Activated CD4-positive, alpha-beta memory T cell treated with anti-CD3 and anti-CD28 coated beads for 36 hours (primary cell): Measurements from ENCODE around the gene GHR. TPM values are rescaled to one million over a fixed set of nuclear protein-coding genes. Genes with fewer than 3 reads are reported as not detected.
"Not testable (repeated sequence)": the region's sequence is repeated elsewhere in the genome, so short reads cannot be mapped to it uniquely, and the experiment has no call there.

ENCODE experiments used
- CTCF ChIA-PET: fragments of 350-600 bp; sonication (Branson Sonifier 250); formaldehyde crosslinking; loops from one replicate; lab custom pipeline; 2021; ENCODE audit warnings: antibody characterized with exemption, inconsistent platforms; lab: Charles Lee
- POLR2A ChIA-PET: fragments of 350-600 bp; sonication (Branson Sonifier 250); formaldehyde crosslinking; loops from one replicate; lab custom pipeline; 2021; ENCODE audit warnings: antibody characterized with exemption; lab: Charles Lee
- DNase-seq: peaks from one replicate; pipeline ENCODE4 v3.0.0-alpha.2; 2020
- H3K27ac Mint-ChIP-seq: one replicate; pipeline ENCODE4 v1.8.0; 2021; ENCODE audit warnings: mixed read lengths
- H3K27me3 Mint-ChIP-seq: one replicate; pipeline ENCODE4 v1.8.0; 2021; ENCODE audit warnings: mixed read lengths
- H3K36me3 Mint-ChIP-seq: one replicate; pipeline ENCODE4 v1.8.0; 2021; ENCODE audit warnings: mixed read lengths
- H3K4me1 Mint-ChIP-seq: one replicate; pipeline ENCODE4 v1.8.0; 2021; ENCODE audit warnings: low read depth, mixed read lengths
- H3K4me3 Mint-ChIP-seq: one replicate; pipeline ENCODE4 v1.8.0; 2021; ENCODE audit warnings: mild to moderate bottlenecking, mixed read lengths
- H3K9me3 Mint-ChIP-seq: one replicate; pipeline ENCODE4 v1.8.0; 2021; ENCODE audit warnings: mixed read lengths
- intact Hi-C: fragments of 100-400 bp; cut with micrococcal nuclease; formaldehyde crosslinking; loops from one replicate; pipeline ENCODE4 v1.15.1; 2023
- total RNA-seq, 2 experiments: library from RNA; stranded (reverse); gene quantifications; one replicate each; pipeline ENCODE4 v1.2.3, GENCODE V29; 2021

The GHR gene
- total RNA-seq, 2 experiments from 2014 or later = not detected

DNA sequence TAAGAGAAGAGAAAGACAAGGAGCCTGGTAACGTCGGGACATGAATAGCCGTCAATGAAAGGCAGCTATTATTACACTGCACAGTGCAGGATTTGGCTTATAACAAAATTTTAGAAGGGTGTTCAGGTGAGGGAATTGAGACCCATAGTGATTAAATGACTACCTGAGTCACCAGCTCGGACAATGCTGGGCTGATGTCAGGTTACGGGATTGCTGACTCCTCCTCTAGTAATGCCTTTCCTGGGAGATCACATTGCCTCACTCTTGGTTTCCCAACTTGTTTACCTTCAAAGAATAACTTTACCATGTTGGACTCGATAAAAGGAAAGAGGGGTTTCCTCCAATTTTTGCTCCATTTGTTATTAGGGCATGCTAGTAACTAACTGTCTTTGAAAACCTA lies 132.6 kb downstream of the GHR start:
- ChIA-PET CTCF (no interaction called here), POLR2A (no interaction called here)
- intact Hi-C loops = no loop called here
- no peak for DNase-seq
- Mint-ChIP-seq H3K4me3 (no peak overlapping the region), H3K27me3 (peaks cover 4% of the 10 kb centered on the region), H3K4me1 (no peaks in the 10 kb centered on the region), H3K9me3 (no peaks in the 10 kb centered on the region), H3K27ac (no peak overlapping the region), H3K36me3 (no peaks in the 10 kb centered on the region)

GRCh38 chr5:42557689-42558088 lies 134.4 kb downstream of the GHR start:
- H3K9me3 Mint-ChIP-seq = no peaks in the 10 kb centered on the region
- no peaks in the 10 kb centered on the region for H3K4me1 Mint-ChIP-seq
- CTCF ChIA-PET = no interaction called here
- no peak for DNase-seq
- peaks cover 4% of the 10 kb centered on the region for H3K27me3 Mint-ChIP-seq
- POLR2A ChIA-PET = no interaction called here
- intact Hi-C loops = no loop called here
- H3K36me3 Mint-ChIP-seq = no peaks in the 10 kb centered on the region
- no peak overlapping the region for H3K4me3 Mint-ChIP-seq
- H3K27ac Mint-ChIP-seq = no peak overlapping the region

- Mint-ChIP-seq H3K9me3 (no peaks in the 10 kb centered on the region), H3K4me1 (no peaks in the 10 kb centered on the region), H3K27me3 (peaks cover 4% of the 10 kb centered on the region), H3K36me3 (no peaks in the 10 kb centered on the region), H3K4me3 (no peak overlapping the region), H3K27ac (no peak overlapping the region)
- intact Hi-C loops = no loop called here
- no peak for DNase-seq
- ChIA-PET POLR2A (no interaction called here), CTCF (no interaction called here)
These were observed 138.4 kb downstream of the GHR start for GRCh38 chr5:42561656-42562055.

GRCh38 chr5:42564689-42565356 lies 141.6 kb downstream of the GHR start:
- CTCF ChIA-PET = no interaction called here
- H3K27ac Mint-ChIP-seq = no peak overlapping the region
- no peak overlapping the region for H3K4me3 Mint-ChIP-seq
- H3K27me3 Mint-ChIP-seq = peaks cover 5% of the 10 kb centered on the region
- H3K9me3 Mint-ChIP-seq = no peaks in the 10 kb centered on the region
- intact Hi-C loops = no loop called here
- DNase-seq = no peak
- no peaks in the 10 kb centered on the region for H3K36me3 Mint-ChIP-seq
- POLR2A ChIA-PET = no interaction called here
- H3K4me1 Mint-ChIP-seq = no peaks in the 10 kb centered on the region

DNA sequence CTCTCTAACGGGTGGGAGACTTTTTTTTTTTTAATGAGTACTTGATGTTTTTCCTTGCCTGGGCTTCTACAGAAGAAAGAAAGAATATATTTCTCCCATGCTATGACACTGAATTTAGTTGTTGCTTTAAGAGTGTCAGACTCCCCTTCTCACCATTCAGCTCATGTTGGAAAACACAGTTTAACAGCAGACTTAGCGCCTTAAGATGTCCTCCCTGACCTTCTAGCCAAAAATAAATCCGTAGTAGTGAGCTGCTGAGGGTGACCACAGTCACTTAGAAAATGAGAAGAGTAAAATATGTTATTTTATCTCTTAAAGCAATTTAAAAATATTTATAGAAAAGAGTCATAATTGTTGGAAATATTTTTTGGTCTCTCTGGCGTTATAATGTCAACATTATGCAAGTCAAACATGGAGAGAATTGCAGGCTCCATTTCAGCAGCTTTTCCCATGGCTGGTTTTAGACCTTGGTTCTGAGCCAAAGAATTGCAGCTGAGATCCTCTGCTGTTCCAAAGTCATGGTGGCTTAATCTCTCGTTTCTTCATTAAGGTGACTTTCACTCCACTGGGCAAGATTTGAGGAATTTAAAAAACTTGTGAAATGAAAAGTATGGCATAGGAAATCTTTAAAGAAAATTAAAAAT lies 143.5 kb downstream of the GHR start:
- ChIA-PET POLR2A (interaction anchor here (0.6 kb wide), 1 partner anchor 1794 kb away, joined by 4 read pairs; no protein-coding TSS in a partner anchor), CTCF (interaction anchor here (0.5 to 1.1 kb wide), 2 partner anchors 17 to 511 kb away, joined by 4 to 6 read pairs; no protein-coding TSS in a partner anchor)
- Mint-ChIP-seq H3K9me3 (no peaks in the 10 kb centered on the region), H3K4me1 (no peaks in the 10 kb centered on the region), H3K27me3 (peaks cover 2% of the 10 kb centered on the region), H3K36me3 (no peaks in the 10 kb centered on the region), H3K4me3 (no peak overlapping the region), H3K27ac (no peak overlapping the region)
- intact Hi-C loops = no loop called here
- no peak for DNase-seq

- POLR2A ChIA-PET = no interaction called here
- Mint-ChIP-seq H3K27me3 (peaks cover 6% of the 10 kb centered on the region), H3K4me3 (no peak overlapping the region), H3K4me1 (no peaks in the 10 kb centered on the region), H3K9me3 (no peaks in the 10 kb centered on the region), H3K36me3 (no peaks in the 10 kb centered on the region), H3K27ac (no peak overlapping the region)
- DNase-seq = no peak
- intact Hi-C loops = no loop called here
- CTCF ChIA-PET = interaction anchor here (1.6 to 2.6 kb wide), 2 partner anchors 14 kb away, joined by 7 read pairs; no protein-coding TSS in a partner anchor
These were observed 146.1 kb downstream of the GHR start for GRCh38 chr5:42569325-42569724.

DNA sequence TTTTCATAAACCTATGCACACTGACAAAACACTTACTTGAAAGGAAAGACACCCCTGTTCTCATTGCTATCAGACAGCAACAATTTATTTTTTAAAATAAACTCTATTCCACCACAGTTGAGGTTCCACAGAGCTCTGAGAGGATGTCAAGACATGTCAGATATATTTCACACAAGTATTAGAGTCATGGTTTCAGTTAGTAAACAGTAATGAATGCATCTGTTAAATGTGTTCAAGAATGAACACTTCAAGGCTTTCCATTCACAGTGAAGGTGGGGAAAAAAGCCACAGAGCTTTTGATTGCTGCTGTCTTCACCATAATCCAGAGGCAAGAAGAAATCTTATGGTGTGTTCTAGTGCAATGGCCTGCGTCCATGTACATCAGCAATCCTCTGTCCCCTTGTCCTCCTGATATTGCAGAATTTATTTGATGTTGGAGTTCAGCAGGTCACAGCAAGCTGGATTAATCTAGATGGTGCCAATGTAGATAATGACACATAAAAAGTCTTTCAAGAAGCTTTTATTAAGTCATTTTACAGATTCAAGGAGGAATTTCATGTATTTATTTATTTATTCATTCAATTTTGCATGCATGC lies 146.8 kb downstream of the GHR start:
- Mint-ChIP-seq H3K27me3 (peaks cover 8% of the 10 kb centered on the region), H3K4me1 (no peaks in the 10 kb centered on the region), H3K4me3 (no peak overlapping the region), H3K27ac (no peak overlapping the region), H3K9me3 (no peaks in the 10 kb centered on the region), H3K36me3 (no peaks in the 10 kb centered on the region)
- no peak for DNase-seq
- ChIA-PET CTCF (interaction anchor here (2.6 kb wide), 1 partner anchor 13 kb away, joined by 7 read pairs; no protein-coding TSS in a partner anchor), POLR2A (no interaction called here)
- intact Hi-C loops = no loop called here

DNA sequence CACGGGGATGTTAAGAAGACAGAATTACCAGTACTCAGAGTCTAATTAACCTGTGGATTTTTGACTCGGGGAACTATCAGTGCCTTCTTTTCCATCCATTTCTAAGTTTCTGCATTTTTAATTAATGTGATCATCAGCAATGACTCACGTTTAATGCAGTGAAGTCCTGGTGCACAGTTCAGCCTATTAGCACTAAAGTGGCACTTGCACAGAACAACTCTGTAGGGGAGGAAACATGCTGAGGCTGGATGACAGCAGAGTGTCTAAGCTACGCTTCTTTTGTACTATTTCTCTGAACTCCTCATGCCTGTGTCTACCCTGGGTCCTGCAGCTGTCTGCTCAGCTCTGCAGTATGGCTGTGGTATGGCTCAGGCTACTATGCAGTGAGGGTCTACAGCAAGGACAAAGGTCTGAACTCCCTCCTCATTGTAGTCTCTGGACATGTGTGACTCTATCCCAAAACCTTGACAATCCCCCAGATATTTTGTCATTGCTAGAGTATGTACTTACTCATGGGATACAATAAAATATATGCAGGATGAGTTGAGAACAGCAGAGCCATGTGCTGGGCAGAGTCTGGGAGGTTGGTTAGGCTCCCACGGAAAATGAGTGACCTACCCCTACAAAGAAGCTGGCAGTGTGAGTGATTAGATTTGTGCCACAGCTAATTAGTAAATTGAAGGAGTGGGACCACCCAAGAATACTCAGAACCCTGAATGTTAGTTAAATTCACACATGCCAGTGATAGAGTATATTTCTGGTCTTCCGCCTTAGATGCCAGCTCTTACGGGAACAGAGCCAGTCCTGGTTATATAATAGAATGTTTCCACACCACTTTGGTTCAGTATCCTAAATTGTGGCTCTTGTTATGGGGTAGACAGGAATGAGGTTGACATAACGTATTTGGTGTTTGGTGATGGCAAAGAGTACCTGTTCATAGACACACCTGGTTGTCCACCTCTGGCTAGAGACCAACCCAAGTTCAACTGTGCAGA lies 148.0 kb downstream of the GHR start:
- ChIA-PET CTCF (interaction anchor here (2.6 kb wide), 1 partner anchor 12 kb away, joined by 7 read pairs; no protein-coding TSS in a partner anchor), POLR2A (no interaction called here)
- Mint-ChIP-seq H3K27me3 (peaks cover 10% of the 10 kb centered on the region), H3K36me3 (no peaks in the 10 kb centered on the region), H3K4me3 (no peak overlapping the region), H3K27ac (no peak overlapping the region), H3K4me1 (no peaks in the 10 kb centered on the region), H3K9me3 (no peaks in the 10 kb centered on the region)
- intact Hi-C loops = no loop called here
- DNase-seq = no peak

GRCh38 chr5:42572313-42572712 lies 149.1 kb downstream of the GHR start:
- Mint-ChIP-seq H3K4me3 (no peak overlapping the region), H3K4me1 (no peaks in the 10 kb centered on the region), H3K27ac (no peak overlapping the region), H3K9me3 (no peaks in the 10 kb centered on the region), H3K36me3 (no peaks in the 10 kb centered on the region), H3K27me3 (peaks cover 10% of the 10 kb centered on the region)
- CTCF ChIA-PET = no interaction called here
- intact Hi-C loops = no loop called here
- POLR2A ChIA-PET = no interaction called here
- DNase-seq = no peak

DNA sequence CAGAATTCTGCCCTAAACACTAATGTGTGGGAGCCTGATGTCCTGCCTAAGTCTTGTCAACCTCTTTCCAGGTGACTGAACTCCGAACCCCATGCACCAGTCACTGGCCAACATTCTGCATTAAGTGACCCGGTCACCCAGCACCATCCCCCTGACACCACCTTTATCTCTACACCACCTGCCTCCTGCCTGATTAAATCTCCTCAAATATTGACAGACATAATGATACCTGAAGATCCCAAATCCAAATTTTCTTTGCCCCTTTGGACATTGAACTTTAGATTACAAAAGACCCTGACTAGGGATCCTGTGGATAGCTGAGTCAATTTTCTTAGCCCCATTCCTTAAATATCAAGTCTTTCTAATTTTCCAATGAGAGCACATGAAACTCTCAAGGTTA lies 150.1 kb downstream of the GHR start:
- no peaks in the 10 kb centered on the region for H3K4me1 Mint-ChIP-seq
- no peaks in the 10 kb centered on the region for H3K9me3 Mint-ChIP-seq
- ChIA-PET CTCF (interaction anchor here (1.2 kb wide), 1 partner anchor 10 kb away, joined by 3 read pairs; no protein-coding TSS in a partner anchor), POLR2A (no interaction called here)
- H3K27ac Mint-ChIP-seq = no peak overlapping the region
- intact Hi-C loops = no loop called here
- no peak overlapping the region for H3K4me3 Mint-ChIP-seq
- no peaks in the 10 kb centered on the region for H3K36me3 Mint-ChIP-seq
- H3K27me3 Mint-ChIP-seq = peaks cover 9% of the 10 kb centered on the region
- DNase-seq = no peak

DNA sequence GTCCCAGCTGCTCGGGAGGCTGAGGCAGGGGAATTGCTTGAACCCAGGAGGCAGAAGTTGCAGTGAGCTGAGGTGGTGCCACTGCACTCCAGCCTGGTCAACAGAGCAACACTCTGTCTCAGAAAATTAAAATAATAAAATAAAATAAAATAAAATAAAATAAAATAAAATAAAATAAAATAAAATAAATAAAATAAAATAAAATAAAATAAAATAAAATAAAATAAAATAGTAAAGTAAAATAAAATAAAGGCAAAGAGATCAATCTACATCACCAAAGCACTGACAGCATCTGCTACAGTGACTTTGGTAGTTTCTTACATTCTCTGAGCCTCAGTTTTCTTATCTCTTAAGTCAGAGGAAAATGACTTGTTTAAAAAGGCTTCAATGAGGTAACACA lies 152.7 kb downstream of the GHR start:
- H3K4me3 Mint-ChIP-seq, H3K36me3 Mint-ChIP-seq, DNase-seq, H3K4me1 Mint-ChIP-seq, POLR2A ChIA-PET, intact Hi-C loops, H3K9me3 Mint-ChIP-seq, CTCF ChIA-PET, H3K27ac Mint-ChIP-seq: not testable (repeated sequence)
- H3K27me3 Mint-ChIP-seq = peaks cover 10% of the 10 kb centered on the region
